RWPE2 (cell line): ENCODE measurements around the gene VPREB1.

Experiments
- ATAC-seq: fragments of 200-7000 bp; cut with Tn5 transposase; 3 replicates; pipeline ENCODE4 v1.9.1; 2021; ENCODE audit warnings: low read depth
- DNase-seq: peaks from one replicate; pipeline ENCODE4 v3.0.0-alpha.2; 2020; ENCODE audit warnings: low spot score
- H3K27ac ChIP-seq: fragments of 450-650 bp; 2 replicates; pipeline ENCODE4 v1.5.1; 2017; ENCODE audit warnings: mild to moderate bottlenecking; ENCODE audit not compliant: poor library complexity, severe bottlenecking
- H3K27me3 ChIP-seq: fragments of 250-450 bp; sonication (Bioruptor Pico); 2 replicates; pipeline ENCODE4 v1.5.1; 2021; ENCODE audit warnings: mild to moderate bottlenecking, moderate library complexity; ENCODE audit not compliant: insufficient read depth, poor library complexity, severe bottlenecking
- H3K36me3 ChIP-seq: fragments of 250-450 bp; sonication (Bioruptor Pico); 2 replicates; pipeline ENCODE4 v1.5.1; 2020; ENCODE audit warnings: low read depth, mild to moderate bottlenecking, moderate library complexity
- H3K4me1 ChIP-seq: fragments of 250-450 bp; sonication (Bioruptor Pico); 2 replicates; pipeline ENCODE4 v1.5.1; 2021; ENCODE audit warnings: mild to moderate bottlenecking, moderate library complexity; ENCODE audit not compliant: insufficient read depth, poor library complexity, severe bottlenecking
- H3K4me3 ChIP-seq: fragments of 250-450 bp; sonication (Bioruptor Pico); 2 replicates; pipeline ENCODE4 v1.5.1; 2021; ENCODE audit warnings: mild to moderate bottlenecking, moderate library complexity; ENCODE audit not compliant: severe bottlenecking
- H3K9me3 ChIP-seq: fragments of 250-450 bp; sonication (Bioruptor Pico); 2 replicates; pipeline ENCODE4 v1.5.1; 2021; ENCODE audit warnings: mild to moderate bottlenecking, moderate library complexity; ENCODE audit not compliant: severe bottlenecking
- TF ChIP-seq, protein P1 (sequence below): fragments of 450-650 bp; IDR thresholded peaks from one replicate; pipeline ENCODE4 v1.5.1; 2017; ENCODE audit warnings: mild to moderate bottlenecking, moderate library complexity; ENCODE audit not compliant: poor library complexity, severe bottlenecking

VPREB1 gene

DNA sequence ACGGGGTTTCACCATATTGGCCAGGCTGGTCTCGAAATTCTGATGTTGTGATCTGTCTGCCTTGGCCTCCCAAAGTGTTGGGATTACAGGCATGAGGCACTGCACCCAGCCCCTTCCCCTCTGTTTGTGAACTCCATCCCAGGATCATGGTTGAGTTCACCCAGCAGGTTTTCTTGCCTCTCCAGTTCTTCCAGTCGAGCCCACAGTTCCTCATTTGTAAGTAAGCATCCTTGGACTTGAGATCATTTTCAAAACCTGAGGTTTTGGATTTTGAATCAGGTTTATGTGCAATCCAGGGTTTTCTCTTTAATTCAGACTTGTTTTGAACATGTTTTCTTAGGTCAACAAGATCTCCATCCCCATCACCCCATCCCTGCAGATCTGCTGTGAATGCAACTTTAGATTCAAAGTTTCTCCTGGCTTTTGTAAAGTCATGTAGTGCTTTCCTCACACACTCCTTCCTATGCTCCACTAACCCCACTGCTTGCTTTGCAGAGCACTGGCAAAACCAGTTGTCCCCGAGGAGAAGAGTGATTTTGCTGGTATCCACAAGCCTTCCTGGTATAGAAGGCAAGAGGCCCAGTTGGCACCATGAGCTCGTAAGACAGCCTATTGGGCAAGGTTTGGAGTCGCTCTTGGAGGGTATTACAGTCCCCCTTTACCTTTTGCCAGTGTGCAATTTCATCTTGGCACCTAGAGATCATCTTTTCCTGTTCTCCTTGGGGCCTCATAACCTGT, 14.7 kb upstream of the VPREB1 start:
- Histone ChIP-seq H3K4me1 (no peaks in the 10 kb centered on the region), H3K36me3 (no peaks in the 10 kb centered on the region), H3K4me3 (no peak overlapping the region), H3K9me3 (no peaks in the 10 kb centered on the region), H3K27me3 (no peaks in the 10 kb centered on the region), H3K27ac (no peak overlapping the region)
- TF ChIP-seq, protein P1, sequence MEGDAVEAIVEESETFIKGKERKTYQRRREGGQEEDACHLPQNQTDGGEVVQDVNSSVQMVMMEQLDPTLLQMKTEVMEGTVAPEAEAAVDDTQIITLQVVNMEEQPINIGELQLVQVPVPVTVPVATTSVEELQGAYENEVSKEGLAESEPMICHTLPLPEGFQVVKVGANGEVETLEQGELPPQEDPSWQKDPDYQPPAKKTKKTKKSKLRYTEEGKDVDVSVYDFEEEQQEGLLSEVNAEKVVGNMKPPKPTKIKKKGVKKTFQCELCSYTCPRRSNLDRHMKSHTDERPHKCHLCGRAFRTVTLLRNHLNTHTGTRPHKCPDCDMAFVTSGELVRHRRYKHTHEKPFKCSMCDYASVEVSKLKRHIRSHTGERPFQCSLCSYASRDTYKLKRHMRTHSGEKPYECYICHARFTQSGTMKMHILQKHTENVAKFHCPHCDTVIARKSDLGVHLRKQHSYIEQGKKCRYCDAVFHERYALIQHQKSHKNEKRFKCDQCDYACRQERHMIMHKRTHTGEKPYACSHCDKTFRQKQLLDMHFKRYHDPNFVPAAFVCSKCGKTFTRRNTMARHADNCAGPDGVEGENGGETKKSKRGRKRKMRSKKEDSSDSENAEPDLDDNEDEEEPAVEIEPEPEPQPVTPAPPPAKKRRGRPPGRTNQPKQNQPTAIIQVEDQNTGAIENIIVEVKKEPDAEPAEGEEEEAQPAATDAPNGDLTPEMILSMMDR = no peak
- ATAC-seq = no peak
- no peak for DNase-seq

DNA sequence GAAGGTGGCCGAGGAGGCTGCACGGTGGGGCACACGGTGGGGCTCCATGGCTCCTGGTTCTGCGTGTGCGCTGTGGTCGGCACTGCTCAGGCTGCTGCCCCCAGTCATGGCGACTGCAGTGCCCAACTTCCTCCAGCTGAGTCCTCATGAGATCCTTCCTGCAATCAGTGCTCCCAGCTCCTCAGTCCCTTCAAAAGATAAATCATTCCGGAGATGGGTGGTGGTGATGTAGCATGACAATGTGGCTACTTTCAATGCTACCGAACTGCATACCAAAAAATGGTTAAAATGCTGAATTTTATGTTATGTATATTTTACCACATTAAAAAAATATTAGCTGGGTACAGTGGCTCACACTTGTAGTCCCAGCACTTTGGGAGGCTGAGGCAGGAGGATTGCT, 14.1 kb upstream of the VPREB1 start:
- H3K27me3 ChIP-seq = no peaks in the 10 kb centered on the region
- no peaks in the 10 kb centered on the region for H3K4me1 ChIP-seq
- DNase-seq = no peak
- TF ChIP-seq, protein P1 = no peak
- H3K9me3 ChIP-seq = no peaks in the 10 kb centered on the region
- no peak overlapping the region for H3K27ac ChIP-seq
- H3K4me3 ChIP-seq = no peak overlapping the region
- H3K36me3 ChIP-seq = no peaks in the 10 kb centered on the region
- no peak for ATAC-seq

DNA sequence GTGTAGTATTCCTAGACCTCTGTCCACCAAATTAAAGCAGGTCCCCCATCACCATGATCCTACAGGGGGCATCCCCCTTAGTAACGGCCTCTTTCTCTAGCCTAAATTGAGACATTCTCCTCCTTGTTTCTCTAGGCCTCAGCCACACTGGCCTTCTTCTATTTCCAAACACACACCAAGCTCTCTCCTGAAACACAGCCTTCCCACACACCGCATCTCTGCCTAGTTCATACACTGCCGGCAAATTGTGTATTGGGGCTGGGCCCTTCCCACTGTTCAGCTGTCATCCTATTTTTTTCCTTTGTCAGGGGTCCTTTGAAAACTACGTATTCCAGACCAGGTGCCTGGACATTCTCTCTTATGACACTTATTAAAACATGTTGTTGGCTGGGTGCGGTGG, 11.5 kb upstream of the VPREB1 start:
- no peaks in the 10 kb centered on the region for H3K4me1 ChIP-seq
- H3K9me3 ChIP-seq = no peaks in the 10 kb centered on the region
- no peaks in the 10 kb centered on the region for H3K36me3 ChIP-seq
- H3K27me3 ChIP-seq = no peaks in the 10 kb centered on the region
- DNase-seq (no peak), ATAC-seq (no peak)
- no peak overlapping the region for H3K4me3 ChIP-seq
- TF ChIP-seq, protein P1 = no peak
- no peak overlapping the region for H3K27ac ChIP-seq

DNA sequence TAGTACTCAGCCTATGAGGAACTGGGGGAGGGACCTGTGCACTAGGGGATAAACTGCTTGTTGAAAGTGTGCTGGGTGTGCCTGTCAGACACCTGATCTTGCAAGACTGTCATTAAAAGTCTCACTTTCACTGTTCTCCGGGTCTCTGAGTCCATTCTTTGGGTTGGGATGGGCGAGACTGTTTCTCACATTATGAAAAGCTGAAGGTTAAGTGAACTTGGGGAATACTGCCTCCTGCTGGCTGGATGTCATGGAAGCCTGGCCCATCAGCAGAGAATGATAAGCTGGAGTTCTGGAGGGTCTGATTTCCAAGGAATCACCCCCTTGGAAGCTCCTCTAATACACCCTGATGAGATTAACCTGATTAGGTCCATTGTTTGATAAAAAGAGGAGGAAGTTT, 9.0 kb upstream of the VPREB1 start:
- Histone ChIP-seq H3K36me3 (no peaks in the 10 kb centered on the region), H3K4me1 (no peaks in the 10 kb centered on the region), H3K27me3 (no peaks in the 10 kb centered on the region), H3K4me3 (no peak overlapping the region), H3K9me3 (no peaks in the 10 kb centered on the region), H3K27ac (no peak overlapping the region)
- DNase-seq = no peak
- TF ChIP-seq, protein P1 = peak; percentile 29
- no peak for ATAC-seq

DNA sequence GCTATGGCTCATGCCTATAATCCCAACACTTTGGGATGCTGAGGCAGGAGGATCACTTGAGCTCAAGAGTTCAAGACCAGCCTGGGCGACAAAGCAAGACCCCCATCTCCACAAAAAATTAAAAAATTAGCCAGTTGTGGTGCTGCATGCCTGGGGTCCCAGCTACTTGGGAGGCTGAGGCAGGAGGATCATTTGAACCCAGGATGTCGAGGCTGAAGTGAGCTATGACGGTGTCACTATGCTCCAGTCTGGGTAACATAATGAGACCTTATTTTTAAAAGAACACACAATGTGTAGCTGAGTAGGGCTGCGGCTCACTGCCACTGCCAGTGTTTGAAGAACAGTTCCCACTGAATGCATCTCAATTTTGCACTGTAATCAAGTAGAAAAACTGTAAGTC, 7.1 kb upstream of the VPREB1 start:
- ATAC-seq (no peak), DNase-seq (no peak)
- Histone ChIP-seq H3K9me3 (no peaks in the 10 kb centered on the region), H3K36me3 (no peaks in the 10 kb centered on the region), H3K27me3 (no peaks in the 10 kb centered on the region), H3K4me1 (no peaks in the 10 kb centered on the region), H3K4me3 (no peak overlapping the region), H3K27ac (no peak overlapping the region)
- TF ChIP-seq, protein P1 = no peak
